ENCODE measurements around the gene CDH22.

CDH22 gene

GRCh38 chr20:46304852-46305251 is 3.4 kb downstream of the CDH22 start:
- TF ChIP-seq CTCF (IDR thresholded peaks at IDR 0.05; ENCODE audit: unreplicated experiment in 3 of 3) = no peak
- no peaks in the 10 kb centered on the region for H3K36me3 Mint-ChIP-seq (ENCODE audit: low read depth)

GRCh38 chr20:46304361-46304760 is 3.9 kb downstream of the CDH22 start:
- Mint-ChIP-seq H3K36me3 (ENCODE audit: low read depth) (no peaks in the 10 kb centered on the region), H3K9me3 (no peaks in the 10 kb centered on the region), H3K4me3 (peak overlapping the region in 1 of 3 experiments; percentile 24), H3K4me1 (no peaks in the 10 kb centered on the region), H3K27ac (no peak overlapping the region), H3K27me3 (ENCODE audit: low read depth) (peaks cover 88% of the 10 kb centered on the region)
- no peak for TF ChIP-seq CTCF (IDR thresholded peaks at IDR 0.05; ENCODE audit: unreplicated experiment in 3 of 3)

More at GRCh38 chr20:46304852-46305251, 3.4 kb downstream of the CDH22 start:
- Mint-ChIP-seq H3K9me3 (no peaks in the 10 kb centered on the region), H3K27me3 (ENCODE audit: low read depth) (peaks cover 91% of the 10 kb centered on the region), H3K27ac (no peak overlapping the region), H3K4me1 (no peaks in the 10 kb centered on the region), H3K4me3 (no peak overlapping the region)

GRCh38 chr20:46303176-46303956 is 4.9 kb downstream of the CDH22 start:
- H3K27ac Mint-ChIP-seq = no peak overlapping the region
- no peaks in the 10 kb centered on the region for H3K36me3 Mint-ChIP-seq (ENCODE audit: low read depth)
- no peak overlapping the region for H3K4me3 Mint-ChIP-seq
- no peaks in the 10 kb centered on the region for H3K9me3 Mint-ChIP-seq
- peaks cover 88% of the 10 kb centered on the region for H3K27me3 Mint-ChIP-seq (ENCODE audit: low read depth)
- no peak for TF ChIP-seq CTCF (IDR thresholded peaks at IDR 0.05; ENCODE audit: unreplicated experiment in 3 of 3)
- H3K4me1 Mint-ChIP-seq = no peaks in the 10 kb centered on the region

- H3K27me3 Mint-ChIP-seq (ENCODE audit: low read depth) = peaks cover 93% of the 10 kb centered on the region
- no peaks in the 10 kb centered on the region for H3K4me1 Mint-ChIP-seq
- no peak overlapping the region for H3K27ac Mint-ChIP-seq
- no peaks in the 10 kb centered on the region for H3K9me3 Mint-ChIP-seq
- no peak overlapping the region for H3K4me3 Mint-ChIP-seq
- no peak for TF ChIP-seq CTCF (IDR thresholded peaks at IDR 0.05; ENCODE audit: unreplicated experiment in 3 of 3)
- H3K36me3 Mint-ChIP-seq (ENCODE audit: low read depth) = no peaks in the 10 kb centered on the region
Observed at GRCh38 chr20:46302106-46302505, 6.2 kb downstream of the CDH22 start.

GRCh38 chr20:46300281-46300680 is 8.0 kb downstream of the CDH22 start:
- TF ChIP-seq CTCF (IDR thresholded peaks at IDR 0.05; ENCODE audit: unreplicated experiment in 3 of 3) = no peak
- Mint-ChIP-seq H3K27ac (no peak overlapping the region), H3K9me3 (no peaks in the 10 kb centered on the region), H3K4me1 (no peaks in the 10 kb centered on the region), H3K36me3 (ENCODE audit: low read depth) (no peaks in the 10 kb centered on the region), H3K4me3 (no peak overlapping the region), H3K27me3 (ENCODE audit: low read depth) (peaks cover 93% of the 10 kb centered on the region)

- Mint-ChIP-seq H3K27me3 (ENCODE audit: low read depth) (peaks cover 93% of the 10 kb centered on the region), H3K9me3 (no peaks in the 10 kb centered on the region), H3K4me1 (no peaks in the 10 kb centered on the region), H3K4me3 (no peak overlapping the region), H3K36me3 (ENCODE audit: low read depth) (no peaks in the 10 kb centered on the region), H3K27ac (no peak overlapping the region)
- TF ChIP-seq CTCF (IDR thresholded peaks at IDR 0.05; ENCODE audit: unreplicated experiment in 3 of 3) = no peak
Observed at GRCh38 chr20:46299078-46299477, 9.2 kb downstream of the CDH22 start.

Data from nephron (organoid).